Fibroblast of skin of left quadriceps (primary cell): ENCODE data around the gene MET.
A peak's percentile ranks its signal among the peaks of the same experiment; 100 is the strongest.
"Not testable (repeated sequence)": the region's sequence is repeated elsewhere in the genome, so short reads cannot be mapped to it uniquely, and the experiment has no call there.

ENCODE experiments used
- DNase-seq, 2 experiments: peaks; one replicate each; pipeline ENCODE4 v3.0.0-alpha.2; 2013; ENCODE audit warnings: low read depth in 2 of 2

The MET gene

DNA sequence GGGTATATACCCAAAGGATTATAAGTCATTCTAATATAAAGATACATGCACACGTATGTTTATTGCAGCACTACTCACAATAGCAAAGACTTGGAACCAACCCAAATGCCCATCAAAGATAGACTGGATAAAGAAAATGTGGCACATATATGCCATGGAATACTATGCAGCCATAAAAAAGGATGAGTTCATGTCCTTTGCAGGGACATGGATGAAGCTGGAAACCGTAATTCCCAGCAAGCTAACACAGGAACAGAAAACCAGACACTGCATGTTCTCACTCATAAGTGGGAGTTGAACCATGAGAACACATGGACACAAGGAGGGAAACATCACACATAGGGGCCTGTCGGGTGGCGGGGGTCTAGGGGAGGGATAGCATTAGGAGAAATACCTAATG, 79.1 kb downstream of the MET start:
- not testable (repeated sequence) for DNase-seq

DNA sequence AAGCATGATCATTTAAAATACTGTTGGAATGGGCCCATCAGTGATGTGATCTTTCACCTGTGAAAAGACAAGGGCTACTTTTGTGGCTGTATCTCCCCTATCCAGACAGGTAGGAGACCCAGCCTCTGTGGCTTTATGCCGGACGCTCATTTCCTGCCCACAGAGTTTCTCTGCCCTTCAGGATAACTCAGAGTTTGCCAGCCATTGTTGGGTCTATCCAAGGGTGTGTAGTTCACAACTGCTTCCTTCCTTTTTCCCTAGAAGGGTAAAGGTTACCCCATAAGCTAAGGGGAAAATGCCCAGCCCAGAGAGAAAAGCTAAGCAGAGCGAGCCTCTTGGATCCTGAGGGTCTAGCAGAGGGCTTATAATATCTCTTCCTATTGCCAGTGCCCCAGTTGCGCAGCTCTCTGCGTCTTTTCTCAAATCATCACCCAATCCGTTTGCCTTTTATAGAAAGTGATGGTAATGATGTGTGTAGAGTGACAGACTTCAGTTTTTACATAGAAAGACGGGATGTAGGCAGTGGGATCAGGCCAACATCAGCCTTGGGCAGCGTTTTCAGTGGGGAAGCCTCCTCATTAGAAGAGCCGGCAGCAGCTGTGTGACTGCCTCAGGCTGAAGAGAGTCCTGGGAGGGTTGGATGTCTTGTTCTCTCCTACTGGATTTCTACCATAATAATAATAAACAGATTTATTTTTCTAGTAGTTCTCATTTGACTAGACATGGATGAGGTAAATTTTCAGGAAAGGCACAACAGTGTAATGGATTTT, 80.5 kb downstream of the MET start:
- DNase-seq = no peak

DNA sequence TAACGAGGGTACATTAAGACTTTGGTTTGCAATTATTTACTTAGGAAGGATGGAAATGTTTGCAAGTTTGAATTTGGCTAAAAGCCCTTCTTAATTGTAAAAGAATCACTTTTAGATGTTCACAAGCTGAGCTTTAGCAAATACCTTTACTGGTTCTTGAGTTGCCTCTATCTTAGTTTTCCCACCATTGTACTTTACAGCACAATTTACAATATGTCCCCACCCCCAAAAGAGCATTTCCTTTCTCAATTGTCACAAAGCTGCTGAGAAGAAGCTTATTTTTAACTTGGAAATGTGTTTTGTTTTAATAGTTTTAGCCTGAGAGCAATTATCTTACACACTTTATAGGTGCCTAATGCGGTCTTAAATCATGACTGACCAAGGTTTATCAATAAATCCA, 81.1 kb downstream of the MET start:
- DNase-seq = no peak

GRCh38 chr7:116754186-116754585, 82.2 kb downstream of the MET start:
- no peak for DNase-seq

GRCh38 chr7:116757283-116757682, 85.3 kb downstream of the MET start:
- no peak for DNase-seq

DNA sequence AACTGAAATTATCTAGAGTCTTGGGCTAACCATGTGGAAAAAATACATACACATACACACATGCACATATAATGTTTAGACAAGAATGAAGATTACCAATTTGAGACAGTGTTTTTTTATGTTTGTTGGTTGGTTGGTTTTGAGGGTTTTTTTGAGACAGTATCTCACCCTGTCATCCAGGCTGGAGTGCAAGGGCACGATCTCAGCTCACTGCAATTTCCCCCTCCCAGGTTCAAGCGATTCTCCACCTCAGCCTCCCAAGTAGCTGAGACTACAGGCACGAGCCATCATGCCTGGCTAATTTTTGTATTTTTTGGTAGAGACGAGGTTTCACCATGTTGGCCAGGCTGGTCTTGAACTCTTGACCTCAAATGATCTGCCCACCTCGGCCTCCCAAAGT, 87.6 kb downstream of the MET start:
- not testable (repeated sequence) for DNase-seq

GRCh38 chr7:116762971-116763370, 91.0 kb downstream of the MET start:
- no peak for DNase-seq

DNA sequence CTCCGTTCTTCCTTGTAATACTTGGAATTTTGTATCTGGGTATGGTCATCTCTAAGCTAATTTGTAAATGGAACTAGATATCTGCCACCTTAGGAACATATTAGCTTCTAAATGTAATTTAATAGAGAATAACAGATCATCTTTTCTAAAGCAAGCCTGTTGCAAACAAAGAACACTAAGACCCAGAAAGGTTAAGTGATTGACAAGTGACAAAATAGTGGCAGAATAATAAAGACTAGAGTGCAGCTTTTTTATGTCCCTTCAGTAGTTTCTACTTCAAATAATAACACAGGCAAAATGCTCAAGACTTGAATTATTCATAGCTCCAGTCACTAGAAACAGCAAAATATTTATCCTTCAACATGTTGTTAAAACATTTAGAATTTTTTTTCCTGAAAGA, 91.7 kb downstream of the MET start:
- no peak for DNase-seq

DNA sequence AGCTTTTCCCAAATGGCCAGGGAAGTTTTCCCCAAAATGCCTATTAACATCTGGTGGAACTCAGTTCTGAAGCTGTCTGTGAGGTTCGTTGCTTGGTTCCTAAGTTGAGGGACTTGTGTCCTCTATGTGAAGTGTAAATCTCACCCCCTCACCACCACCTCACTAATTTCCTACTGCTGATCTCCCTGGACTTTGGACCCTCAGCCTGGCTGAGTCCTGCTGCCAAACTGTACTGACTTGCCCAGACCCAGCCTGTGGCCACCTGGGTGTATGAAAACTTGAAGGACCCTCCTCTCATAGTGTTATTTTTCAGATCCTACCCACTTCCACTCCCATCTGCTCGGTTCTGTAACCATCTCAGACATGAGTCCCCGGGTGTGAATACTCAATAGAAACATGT, 94.9 kb downstream of the MET start:
- DNase-seq = no peak

DNA sequence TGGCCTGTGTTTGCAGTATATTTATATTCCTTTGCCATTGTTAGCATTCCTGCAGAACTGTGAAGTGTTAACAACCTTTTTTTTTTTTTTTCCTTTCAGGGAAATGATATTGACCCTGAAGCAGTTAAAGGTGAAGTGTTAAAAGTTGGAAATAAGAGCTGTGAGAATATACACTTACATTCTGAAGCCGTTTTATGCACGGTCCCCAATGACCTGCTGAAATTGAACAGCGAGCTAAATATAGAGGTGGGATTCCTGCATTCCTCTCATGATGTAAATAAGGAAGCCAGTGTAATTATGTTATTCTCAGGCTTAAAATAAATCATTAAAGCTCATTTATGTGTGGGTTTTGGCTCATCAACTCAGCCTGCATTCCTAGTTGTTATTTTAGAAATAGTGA, 97.5 kb downstream of the MET start:
- no peak for DNase-seq

DNA sequence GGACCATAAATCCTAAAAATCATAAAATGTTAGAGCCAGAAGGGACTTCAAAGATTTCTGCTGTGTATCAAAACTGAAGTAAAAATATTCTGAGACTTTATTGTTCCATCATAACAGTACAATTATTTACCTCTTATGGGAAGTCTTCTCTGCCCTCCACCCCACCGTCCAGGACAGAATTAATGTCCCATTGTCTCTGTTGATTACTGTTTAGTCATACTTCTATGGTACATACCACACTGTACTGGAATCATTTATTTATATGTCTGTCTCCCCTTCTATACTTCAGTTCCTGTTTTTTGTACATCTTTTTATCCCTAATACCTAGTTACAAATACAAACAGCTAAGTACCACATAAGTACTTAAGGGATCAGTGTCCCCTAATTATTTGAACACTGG, 98.9 kb downstream of the MET start:
- no peak for DNase-seq

DNA sequence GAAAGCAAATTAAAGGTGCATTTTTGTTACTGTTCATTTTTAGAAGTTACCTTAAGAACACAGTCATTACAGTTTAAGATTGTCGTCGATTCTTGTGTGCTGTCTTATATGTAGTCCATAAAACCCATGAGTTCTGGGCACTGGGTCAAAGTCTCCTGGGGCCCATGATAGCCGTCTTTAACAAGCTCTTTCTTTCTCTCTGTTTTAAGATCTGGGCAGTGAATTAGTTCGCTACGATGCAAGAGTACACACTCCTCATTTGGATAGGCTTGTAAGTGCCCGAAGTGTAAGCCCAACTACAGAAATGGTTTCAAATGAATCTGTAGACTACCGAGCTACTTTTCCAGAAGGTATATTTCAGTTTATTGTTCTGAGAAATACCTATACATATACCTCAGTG, 99.6 kb downstream of the MET start:
- no peak for DNase-seq

- DNase-seq = peak in 1 of 2 experiments; percentile 30
Measured at GRCh38 chr7:116772423-116772863, 100.4 kb downstream of the MET start.

DNA sequence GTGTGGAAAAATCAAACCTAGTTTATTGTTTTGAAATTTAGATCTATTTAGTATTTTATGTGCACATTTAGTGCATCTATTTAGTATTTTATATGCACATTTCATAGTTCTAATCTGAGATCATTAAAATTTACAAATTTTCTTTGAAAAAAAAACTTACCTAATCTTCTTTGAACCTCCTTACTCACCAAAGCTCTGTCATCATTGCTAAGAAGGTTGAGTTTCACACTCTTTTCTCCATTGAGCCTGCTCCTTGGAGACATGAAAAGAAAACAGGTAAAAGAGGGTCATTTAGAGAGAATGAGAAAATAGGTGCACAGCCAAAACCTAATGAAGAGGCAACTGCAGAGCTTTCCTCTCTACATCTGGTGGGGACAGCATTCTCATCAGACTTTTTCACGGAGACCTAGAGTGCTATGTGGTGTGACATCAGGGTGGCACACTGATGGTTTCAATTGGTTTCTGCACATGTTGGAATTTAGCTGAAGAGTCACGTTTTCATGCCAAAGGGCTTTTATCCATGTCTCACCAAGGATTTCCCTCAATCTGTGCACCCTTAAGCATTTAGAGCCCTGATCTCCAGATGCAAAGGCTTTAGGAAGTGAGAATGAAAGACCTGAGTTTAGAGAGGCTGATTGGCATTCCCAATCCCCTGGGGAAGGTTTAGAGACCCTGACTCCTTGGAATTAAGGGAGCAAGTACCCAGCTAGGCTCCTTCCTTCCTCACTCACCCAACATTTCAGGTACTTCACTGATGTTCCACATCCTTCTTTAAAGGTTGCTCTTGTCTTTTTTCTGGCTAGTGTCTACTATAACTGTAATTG, 101.1 kb downstream of the MET start:
- no peak for DNase-seq

- no peak for DNase-seq
Measured at GRCh38 chr7:116776046-116776445, 104.0 kb downstream of the MET start.

DNA sequence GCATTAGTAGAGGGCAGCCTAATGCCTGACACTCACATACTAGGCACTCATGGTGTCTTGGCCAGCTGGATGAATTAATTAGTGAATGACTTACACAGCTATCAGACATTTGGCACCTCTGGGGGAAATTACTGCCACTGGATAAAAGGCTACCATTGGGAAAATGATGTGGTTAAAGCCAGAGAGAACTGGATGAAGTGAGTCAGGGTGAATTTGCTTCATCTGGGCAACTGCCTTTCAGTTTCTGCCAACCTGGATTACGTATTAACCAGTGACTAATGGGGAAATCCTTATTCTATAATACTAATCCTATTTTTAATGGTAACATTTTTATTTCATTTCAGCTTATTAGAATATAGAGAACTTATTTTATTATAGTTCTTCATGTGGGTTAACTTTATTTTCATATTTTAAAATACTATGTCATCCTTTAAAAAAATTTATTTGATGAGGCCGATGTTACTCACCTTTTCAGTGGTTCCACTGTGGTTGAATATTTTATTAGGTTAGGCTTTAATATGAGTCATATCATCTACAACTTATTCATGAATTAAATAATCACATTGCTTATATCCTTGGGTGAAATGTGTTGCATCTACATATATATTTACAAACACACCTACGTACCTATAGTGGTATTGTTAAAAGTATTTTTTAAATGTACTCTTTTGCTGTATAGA, 104.8 kb downstream of the MET start:
- peak in 1 of 2 experiments; percentile 34 for DNase-seq

DNA sequence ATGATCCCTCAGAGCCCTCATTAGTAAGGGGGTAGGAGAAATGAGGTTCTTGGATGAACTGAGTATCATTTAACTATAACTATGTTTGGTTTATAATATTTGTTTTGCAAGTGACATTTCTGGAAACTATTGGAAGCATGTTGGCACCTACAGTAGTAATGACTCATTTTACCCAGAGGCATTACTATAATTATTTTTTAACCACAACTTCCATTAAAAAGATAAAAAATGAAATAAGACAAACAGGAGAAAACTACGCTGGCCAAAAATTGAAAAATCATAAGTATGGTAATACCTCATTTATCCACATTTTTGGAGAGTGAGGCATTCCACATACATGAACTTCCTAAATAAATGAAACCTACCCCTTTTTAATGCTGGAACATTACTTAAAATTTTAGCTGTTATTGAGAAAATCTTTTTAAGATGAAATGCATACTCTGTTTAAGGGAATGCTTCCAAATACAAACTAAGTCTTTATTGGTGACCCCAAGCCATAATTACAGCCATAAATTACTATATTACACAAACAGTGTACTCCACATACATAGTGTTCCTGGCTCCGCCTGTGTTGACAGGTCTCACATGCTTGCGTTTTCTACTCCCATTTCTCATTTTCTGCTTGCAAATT, 105.8 kb downstream of the MET start:
- DNase-seq = peak; percentile 80 to 82

DNA sequence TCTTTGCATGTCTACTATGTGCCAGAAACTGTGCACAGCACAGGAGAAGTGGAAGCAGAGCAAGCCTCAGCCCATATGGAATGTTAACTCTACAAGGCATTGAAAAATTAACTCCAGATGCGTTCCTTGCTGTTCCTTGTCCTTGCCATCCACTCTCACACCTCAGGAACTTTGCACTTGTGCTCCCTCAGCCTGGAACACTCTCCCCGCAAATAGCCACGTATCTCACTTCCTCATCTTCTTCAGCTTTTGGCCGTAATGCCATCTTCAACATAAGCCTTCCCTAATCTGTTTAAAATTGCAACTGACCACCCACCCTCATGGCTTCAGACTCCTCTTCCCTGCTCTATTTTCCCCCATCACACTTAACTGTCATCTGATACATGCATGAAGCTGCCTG, 107.2 kb downstream of the MET start:
- no peak for DNase-seq

GRCh38 chr7:116779931-116780330, 107.9 kb downstream of the MET start:
- no peak for DNase-seq

GRCh38 chr7:116780521-116780920, 108.5 kb downstream of the MET start:
- DNase-seq = no peak

DNA sequence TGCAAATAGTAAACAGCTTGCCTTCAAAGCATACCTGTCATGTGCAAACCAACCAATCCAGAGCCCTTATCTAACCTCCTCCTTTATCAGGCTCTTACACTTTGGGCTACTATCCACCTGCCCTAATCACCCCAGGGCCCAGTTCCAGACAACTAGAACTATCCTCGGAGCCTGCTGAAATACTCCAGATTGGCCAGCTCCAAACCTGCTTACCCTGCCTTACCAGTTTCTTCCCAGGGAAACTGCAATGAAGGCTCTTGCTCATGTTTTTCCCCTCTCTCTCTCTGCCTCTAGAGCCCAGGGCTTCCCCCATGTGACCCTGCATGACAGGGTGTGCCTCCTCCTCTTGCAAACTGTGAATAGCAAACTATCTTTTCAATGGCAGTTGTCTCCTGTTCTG, 109.0 kb downstream of the MET start:
- no peak for DNase-seq

DNA sequence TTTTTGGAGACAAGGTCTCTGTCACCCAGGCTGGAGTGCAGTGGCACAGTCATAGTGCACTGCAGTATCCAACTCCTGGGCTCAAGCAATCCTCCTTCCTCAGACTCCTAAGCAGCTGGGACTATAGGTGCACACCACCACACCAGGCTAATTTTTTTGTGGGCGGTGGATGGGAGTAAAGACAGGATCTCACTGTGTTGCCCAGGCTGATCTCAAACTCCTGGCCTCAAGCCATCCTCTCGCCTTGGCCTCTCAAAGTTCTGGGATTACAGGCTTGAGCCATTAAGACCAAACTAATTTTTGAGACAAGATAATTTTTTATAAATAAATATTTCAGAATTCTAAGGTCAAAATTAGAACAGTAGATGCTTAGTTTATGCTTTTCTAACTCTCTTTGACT, 109.6 kb downstream of the MET start:
- DNase-seq = no peak
